Activated T-cell treated with anti-CD3 and anti-CD28 coated beads, Interleukin-2, amount 50 U/mL, for 4 hours (primary cell): Measurements from ENCODE around the gene RYR1. TPM values are rescaled to one million over a fixed set of nuclear protein-coding genes. Genes with fewer than 3 reads are reported as not detected.
"Not testable (repeated sequence)": the region's sequence is repeated elsewhere in the genome, so short reads cannot be mapped to it uniquely, and the experiment has no call there.

ENCODE experiments used
- ATAC-seq, 2 donors: fragments of 200-7000 bp; cut with Tn5 transposase; one replicate each; pipeline ENCODE4 v1.10.0; 2021
- DNase-seq: peaks from one replicate; pipeline ENCODE4 v3.0.0-alpha.2; 2020
- H3K27me3 Mint-ChIP-seq: one replicate; pipeline ENCODE4 v1.8.0; 2021; ENCODE audit warnings: low read depth, mixed read lengths
- H3K36me3 Mint-ChIP-seq: one replicate; pipeline ENCODE4 v1.8.0; 2022; ENCODE audit warnings: mixed read lengths; ENCODE audit not compliant: insufficient read depth
- H3K4me1 Mint-ChIP-seq: one replicate; pipeline ENCODE4 v1.8.0; 2021; ENCODE audit warnings: low read depth, mixed read lengths
- H3K4me3 Mint-ChIP-seq: one replicate; pipeline ENCODE4 v1.8.0; 2021; ENCODE audit warnings: mild to moderate bottlenecking, moderate library complexity, mixed read lengths
- H3K9me3 Mint-ChIP-seq: one replicate; pipeline ENCODE4 v1.8.0; 2021; ENCODE audit warnings: mixed read lengths
- total RNA-seq, 3 donors: library from RNA; stranded (reverse); gene quantifications; one replicate each; pipeline ENCODE4 v1.2.1, GENCODE V29; 2021

RYR1 gene
- total RNA-seq, 3 donors from 2014 or later, result 2.3 to 3.9 (median 3.2) TPM

DNA sequence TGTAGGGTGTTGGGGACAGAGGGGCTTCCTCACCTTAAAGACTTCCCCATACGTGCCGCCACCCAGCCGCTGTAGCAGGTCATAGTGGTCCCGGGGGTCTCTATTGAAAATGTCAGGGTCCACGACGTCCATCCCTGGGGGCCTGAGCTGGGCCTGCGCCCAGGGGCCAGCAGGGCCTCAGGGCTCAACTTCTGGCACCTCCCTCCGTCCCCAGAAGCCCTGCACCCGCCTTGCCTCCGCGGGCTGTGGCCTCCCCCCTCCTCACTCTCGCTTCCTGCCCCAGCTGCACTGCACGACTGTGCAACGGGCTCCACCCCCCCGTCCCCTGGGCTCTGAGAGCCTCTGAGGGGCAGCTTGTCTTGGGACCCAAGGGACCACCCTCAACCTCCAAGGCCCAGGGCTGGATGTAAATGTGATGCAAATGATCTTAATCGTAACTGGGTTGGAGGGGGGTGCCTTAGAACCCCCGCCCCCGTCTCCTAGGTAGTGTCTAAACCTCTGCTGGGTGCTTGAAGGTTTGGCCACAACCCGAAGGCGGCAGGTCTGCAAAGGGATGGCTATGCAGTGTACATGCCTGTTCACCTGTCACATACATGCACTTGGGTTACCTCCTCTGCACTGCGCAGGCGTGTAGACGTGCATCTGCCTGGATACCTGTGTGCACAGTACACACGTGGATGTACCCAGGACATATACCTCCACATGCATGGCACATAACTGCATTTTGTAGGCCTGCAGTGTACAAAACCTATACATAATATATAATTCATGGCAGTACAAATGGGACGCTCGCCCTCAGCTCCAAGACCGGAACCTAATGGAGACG is 184.5 kb downstream of the RYR1 start, which contains the start of gene MAP4K1:
MAP4K1 (minus strand) TSS at position 190 of the 826 bp plus-strand sequence; CDS start at position 132, 58 bp downstream.
- H3K27me3 Mint-ChIP-seq, result no peaks in the 10 kb centered on the region
- H3K4me3 Mint-ChIP-seq, result peak within 1 kb of the TSS; percentile 99
- no peaks in the 10 kb centered on the region for H3K9me3 Mint-ChIP-seq
- DNase-seq, result peak; percentile 51
- peak; percentile 60 to 67 for ATAC-seq
- peaks cover 47% of the 10 kb centered on the region for H3K4me1 Mint-ChIP-seq
- peaks cover 17% of the 10 kb centered on the region for H3K36me3 Mint-ChIP-seq

DNA sequence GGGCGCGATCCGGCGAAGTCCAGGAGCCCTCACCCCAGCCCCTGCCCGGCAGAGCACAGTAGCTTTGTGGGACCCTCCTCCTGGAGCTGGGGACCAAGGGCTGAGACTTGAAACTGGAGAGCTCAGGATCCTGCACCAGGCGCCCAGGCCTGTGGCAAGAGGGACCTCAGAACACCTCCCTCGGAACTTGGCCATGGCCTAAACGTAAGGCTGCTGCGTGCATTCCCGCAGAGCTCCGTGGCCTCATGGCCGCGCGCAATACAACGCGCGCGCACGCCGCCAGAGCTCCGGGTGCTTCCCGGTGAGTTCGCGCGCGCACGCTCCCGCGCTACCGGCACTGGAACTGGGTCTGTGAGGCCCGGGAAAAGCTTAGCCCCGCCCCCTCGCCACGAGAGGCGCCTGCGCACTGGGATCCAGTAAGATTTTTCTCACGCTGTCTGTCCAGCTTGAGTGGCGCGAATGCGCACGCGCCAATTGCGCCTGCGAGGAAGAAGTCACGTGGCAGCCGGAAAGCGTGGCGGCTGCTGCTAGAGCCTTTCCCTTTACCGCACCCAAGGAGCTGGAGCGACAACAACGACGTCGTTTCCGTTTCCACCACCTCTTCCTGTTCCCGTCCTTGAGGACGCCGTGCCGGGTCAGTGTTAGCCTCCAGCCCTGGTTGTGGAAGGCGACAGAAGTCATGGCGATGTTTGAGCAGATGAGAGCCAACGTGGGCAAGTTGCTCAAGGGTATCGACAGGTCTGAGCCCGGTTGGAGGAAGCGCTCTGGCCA is 185.3 kb downstream of the RYR1 start, which contains the start of gene EIF3K:
EIF3K (plus strand) TSS at position 599 of the 771 bp plus-strand sequence; CDS start at position 680, 81 bp downstream.
- peak within 1 kb of the TSS; percentile 99 for H3K4me3 Mint-ChIP-seq
- ATAC-seq (peak; percentile 75 to 76), DNase-seq (peak; percentile 96)
- no peaks in the 10 kb centered on the region for H3K27me3 Mint-ChIP-seq
- peaks cover 42% of the 10 kb centered on the region for H3K4me1 Mint-ChIP-seq
- no peaks in the 10 kb centered on the region for H3K9me3 Mint-ChIP-seq
- H3K36me3 Mint-ChIP-seq, result peaks cover 16% of the 10 kb centered on the region

DNA sequence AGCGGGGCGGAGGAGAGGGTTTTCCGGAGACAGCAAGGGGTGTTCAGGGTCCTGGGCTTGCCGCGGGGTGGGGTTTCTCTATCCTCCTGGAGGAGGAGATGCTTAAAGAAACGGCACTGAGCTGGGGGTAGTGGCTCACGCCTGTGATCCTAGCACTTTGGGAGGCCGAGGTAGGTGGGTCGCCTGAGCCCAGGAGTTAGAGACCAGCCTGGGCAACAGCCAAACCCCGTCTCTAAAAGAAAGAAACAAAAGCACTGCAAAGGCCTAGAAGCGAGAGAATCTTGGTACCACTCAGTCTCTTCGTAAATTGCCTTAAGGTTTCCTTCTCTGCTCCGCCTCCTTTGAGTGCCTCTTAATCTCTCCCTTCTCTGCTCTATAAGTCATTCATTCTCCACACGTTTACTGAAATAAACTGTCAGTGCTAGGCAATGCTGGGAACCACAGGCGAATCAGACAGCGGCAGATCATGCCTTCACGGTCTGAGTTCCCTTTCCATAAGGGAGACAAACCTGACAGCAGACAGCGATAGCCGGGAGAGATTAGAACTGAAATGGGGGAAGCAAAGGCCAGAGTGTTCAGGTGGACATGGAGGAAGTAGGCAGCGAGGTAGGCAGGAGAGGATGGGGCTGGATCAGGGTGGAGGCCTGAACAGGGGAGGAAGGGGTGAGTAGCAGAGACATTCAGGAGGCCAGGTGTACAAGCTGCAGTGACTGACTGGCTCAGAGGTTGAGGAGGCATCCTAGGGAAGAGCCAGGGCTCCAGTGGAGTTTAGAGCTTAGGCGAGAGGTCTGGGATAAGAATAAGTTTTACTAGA is 186.1 kb downstream of the RYR1 start:
- H3K4me3 Mint-ChIP-seq, result peak overlapping the region; percentile 99
- H3K9me3 Mint-ChIP-seq, result no peaks in the 10 kb centered on the region
- H3K27me3 Mint-ChIP-seq, result no peaks in the 10 kb centered on the region
- no peak for DNase-seq
- H3K4me1 Mint-ChIP-seq, result peaks cover 42% of the 10 kb centered on the region
- peak; percentile 1 to 9 for ATAC-seq
- peaks cover 19% of the 10 kb centered on the region for H3K36me3 Mint-ChIP-seq

DNA sequence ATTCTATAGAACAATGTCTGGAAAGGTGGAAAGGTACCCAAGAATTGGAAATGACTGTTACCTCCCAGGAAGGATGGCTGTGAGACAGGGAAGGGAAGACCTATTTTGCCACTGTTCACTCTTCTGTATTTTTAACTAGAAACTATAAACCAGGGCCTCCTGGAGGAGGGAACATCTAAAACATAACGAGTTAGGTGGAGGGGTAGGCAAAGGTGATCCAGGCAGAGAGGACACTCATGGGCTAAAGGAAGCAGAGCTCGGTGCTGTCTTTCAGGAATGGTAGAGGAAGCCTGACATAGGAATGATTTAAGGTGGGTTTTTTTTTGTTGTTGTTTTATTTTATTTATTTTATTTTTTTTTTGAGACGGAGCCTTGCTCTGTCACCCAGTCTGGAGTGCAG is 191.3 kb downstream of the RYR1 start:
- Mint-ChIP-seq H3K27me3 (no peaks in the 10 kb centered on the region), H3K4me3 (no peak overlapping the region), H3K36me3 (peaks cover 36% of the 10 kb centered on the region), H3K9me3 (no peaks in the 10 kb centered on the region), H3K4me1 (peaks cover 12% of the 10 kb centered on the region)
- ATAC-seq (no peak), DNase-seq (no peak)

DNA sequence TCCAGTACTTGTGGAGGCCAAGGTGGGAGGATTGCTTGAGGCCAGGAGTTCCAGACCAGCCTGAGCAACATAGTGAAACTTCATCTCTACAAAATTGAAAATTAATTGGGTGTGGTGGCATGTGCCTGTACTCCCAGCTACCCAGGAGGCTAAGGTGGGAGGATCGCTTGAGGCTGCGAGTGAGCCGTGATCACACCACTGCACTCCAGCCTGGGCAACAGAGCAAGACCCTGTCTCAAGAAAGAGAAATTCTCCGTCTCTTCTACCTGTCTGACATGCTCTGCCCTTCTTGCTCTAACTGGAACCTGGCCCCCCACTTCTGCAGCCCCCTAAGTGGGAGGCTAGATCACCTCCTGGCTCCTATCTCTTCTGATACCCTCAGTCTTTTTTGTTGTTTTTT is 192.9 kb downstream of the RYR1 start:
- H3K9me3 Mint-ChIP-seq, result no peaks in the 10 kb centered on the region
- peaks cover 4% of the 10 kb centered on the region for H3K4me1 Mint-ChIP-seq
- H3K27me3 Mint-ChIP-seq, result no peaks in the 10 kb centered on the region
- ATAC-seq (no peak), DNase-seq (no peak)
- no peak overlapping the region for H3K4me3 Mint-ChIP-seq
- peaks cover 39% of the 10 kb centered on the region for H3K36me3 Mint-ChIP-seq

DNA sequence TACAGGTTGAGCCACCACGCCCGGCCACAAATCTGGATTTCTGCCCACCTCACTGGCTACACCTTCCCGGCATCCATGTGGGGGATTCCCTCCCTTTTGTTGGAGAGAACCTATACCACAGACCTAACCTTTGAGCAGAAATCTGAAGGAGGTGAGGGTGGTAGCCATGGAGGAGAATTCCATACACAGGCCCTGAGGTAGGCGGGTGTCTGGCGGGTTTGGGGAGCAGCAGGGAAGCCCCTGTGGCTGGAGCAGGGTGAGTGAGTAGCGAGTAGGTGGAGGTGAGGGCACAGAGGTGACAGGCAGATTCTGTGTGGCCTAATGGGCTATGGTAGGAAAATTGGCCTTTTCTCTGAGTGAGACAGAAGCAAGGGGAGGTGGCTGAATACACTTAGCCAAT is 196.1 kb downstream of the RYR1 start:
- H3K4me3 Mint-ChIP-seq, result no peak overlapping the region
- H3K4me1 Mint-ChIP-seq, result peaks cover 2% of the 10 kb centered on the region
- no peak for ATAC-seq
- H3K27me3 Mint-ChIP-seq, result no peaks in the 10 kb centered on the region
- DNase-seq, result no peak
- H3K36me3 Mint-ChIP-seq, result peaks cover 34% of the 10 kb centered on the region
- no peaks in the 10 kb centered on the region for H3K9me3 Mint-ChIP-seq

DNA sequence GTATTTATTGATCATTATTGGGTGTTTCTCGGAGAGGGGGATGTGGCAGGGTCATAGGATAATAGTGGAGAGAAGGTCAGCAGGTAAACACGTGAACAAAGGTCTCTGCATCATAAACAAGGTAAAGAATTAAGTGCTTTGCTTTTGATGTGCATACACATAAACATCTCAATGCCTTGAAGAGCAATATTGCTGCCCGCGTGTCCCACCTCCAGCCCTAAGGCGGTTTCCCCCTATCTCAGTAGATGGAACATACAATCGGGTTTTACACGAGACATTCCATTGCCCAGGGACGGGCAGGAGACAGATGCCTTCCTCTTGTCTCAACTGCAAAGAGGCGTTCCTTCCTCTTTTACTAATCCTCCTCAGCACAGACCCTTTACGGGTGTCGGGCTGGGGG is 197.8 kb downstream of the RYR1 start:
- not testable (repeated sequence) for ATAC-seq, H3K27me3 Mint-ChIP-seq, DNase-seq, H3K4me3 Mint-ChIP-seq, H3K9me3 Mint-ChIP-seq
- peaks cover 35% of the 10 kb centered on the region for H3K36me3 Mint-ChIP-seq
- H3K4me1 Mint-ChIP-seq, result peaks cover 15% of the 10 kb centered on the region

DNA sequence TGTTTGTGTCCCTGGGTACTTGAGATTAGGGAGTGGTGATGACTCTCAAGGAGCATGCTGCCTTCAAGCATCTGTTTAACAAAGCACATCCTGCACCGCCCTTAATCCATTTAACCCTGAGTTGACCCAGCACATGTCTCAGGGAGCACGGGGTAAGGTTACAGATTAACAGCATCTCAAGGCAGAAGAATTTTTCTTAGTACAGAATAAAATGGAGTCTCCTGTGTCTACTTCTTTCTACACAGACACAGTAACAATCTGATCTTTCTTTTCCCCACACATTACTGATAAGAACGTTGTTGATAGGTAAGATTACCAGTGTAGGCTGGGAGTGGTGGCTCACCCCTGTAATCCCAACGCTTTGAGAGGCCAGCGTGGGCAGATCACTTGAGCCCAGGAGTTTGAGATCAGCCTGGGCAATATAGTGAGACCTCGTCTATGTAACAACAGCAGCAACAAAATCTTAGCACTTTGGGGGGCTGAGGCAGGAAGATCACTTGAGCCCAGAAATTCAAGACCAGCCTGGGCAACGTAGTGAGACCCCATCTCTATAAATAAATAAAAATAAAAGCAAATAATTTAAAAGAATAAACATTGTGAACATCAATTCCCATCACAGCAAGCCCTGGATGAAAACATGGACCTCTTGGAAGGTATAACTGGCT is 198.5 kb downstream of the RYR1 start:
- H3K27me3 Mint-ChIP-seq, H3K4me3 Mint-ChIP-seq, DNase-seq, ATAC-seq, H3K9me3 Mint-ChIP-seq: not testable (repeated sequence)
- Mint-ChIP-seq H3K4me1 (peaks cover 20% of the 10 kb centered on the region), H3K36me3 (peaks cover 33% of the 10 kb centered on the region)

DNA sequence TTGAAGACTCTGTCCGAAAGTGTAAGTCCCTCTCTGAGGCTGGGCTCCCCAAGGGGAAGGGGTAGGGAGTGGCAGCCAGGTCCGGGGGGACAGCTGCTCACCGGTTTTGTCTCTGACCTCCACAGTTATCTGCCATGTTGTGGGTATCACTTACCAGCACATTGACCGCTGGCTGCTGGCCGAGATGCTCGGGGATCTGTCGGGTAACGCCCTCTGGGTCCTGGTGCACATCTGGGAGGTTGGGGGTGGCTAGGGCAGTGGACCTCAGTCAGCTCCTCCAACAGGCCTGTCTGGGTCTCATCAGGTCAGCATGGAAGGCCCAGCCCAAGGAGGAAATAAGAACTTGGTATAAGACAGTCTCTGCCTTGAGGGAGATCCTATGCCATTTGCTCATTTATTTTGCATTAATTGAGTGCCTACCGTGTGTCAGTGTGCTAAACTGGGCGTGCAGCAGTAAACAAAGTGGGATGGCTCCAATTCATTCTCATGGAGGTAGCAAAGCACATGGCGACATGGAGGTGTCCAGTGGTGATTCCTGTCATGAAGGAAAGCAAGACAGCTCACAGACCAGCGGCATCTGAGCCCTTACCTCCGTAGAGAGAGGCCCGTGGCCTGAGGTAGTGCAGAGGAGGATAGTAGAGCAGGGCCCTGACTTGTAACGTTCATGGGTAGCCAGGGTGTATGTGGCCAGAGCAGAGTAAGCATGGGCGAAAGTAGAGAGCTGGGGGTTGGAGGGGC is 199.2 kb downstream of the RYR1 start:
- Mint-ChIP-seq H3K4me3 (no peak overlapping the region), H3K9me3 (no peaks in the 10 kb centered on the region), H3K27me3 (no peaks in the 10 kb centered on the region), H3K36me3 (peaks cover 31% of the 10 kb centered on the region), H3K4me1 (peaks cover 24% of the 10 kb centered on the region)
- DNase-seq (no peak), ATAC-seq (no peak)

DNA sequence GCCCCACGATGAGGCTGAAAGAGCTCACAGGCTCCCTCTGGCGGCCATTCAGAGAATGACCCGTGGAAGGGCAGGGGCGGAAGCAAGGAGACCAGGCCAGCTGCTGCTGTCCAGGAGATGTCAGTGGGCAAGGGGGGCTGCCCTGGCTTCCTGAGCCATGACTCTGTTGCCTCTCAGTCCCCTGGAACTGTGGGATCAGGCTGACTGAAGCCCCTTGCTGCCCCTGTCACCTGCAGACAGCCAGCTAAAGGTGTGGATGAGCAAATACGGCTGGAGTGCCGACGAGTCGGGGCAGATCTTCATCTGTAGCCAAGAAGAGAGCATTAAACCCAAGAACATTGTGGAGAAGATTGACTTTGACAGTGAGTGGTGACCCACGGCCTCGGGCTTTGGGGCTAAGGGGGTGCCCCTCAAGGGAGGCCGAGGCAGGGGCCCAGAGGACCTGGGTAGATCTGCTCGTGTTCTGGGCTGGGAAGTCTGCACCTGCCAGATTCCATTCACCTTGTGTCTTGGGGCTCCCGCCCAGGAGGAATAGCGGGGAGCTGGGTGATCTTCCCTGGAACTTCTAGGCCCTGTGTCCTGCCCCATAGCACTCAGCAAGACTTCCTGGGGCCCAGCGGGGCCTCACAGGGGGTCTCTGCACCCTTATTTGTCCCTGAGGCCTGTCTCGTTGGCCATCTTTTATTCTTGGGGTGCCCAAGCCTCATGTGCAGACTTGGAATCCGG is 201.4 kb downstream of the RYR1 start:
- peaks cover 24% of the 10 kb centered on the region for H3K36me3 Mint-ChIP-seq
- H3K4me1 Mint-ChIP-seq, result peaks cover 24% of the 10 kb centered on the region
- DNase-seq (peak; percentile 69), ATAC-seq (peak in 1 of 2 donors; percentile 29)
- H3K27me3 Mint-ChIP-seq, result no peaks in the 10 kb centered on the region
- H3K4me3 Mint-ChIP-seq, result no peak overlapping the region
- no peaks in the 10 kb centered on the region for H3K9me3 Mint-ChIP-seq

DNA sequence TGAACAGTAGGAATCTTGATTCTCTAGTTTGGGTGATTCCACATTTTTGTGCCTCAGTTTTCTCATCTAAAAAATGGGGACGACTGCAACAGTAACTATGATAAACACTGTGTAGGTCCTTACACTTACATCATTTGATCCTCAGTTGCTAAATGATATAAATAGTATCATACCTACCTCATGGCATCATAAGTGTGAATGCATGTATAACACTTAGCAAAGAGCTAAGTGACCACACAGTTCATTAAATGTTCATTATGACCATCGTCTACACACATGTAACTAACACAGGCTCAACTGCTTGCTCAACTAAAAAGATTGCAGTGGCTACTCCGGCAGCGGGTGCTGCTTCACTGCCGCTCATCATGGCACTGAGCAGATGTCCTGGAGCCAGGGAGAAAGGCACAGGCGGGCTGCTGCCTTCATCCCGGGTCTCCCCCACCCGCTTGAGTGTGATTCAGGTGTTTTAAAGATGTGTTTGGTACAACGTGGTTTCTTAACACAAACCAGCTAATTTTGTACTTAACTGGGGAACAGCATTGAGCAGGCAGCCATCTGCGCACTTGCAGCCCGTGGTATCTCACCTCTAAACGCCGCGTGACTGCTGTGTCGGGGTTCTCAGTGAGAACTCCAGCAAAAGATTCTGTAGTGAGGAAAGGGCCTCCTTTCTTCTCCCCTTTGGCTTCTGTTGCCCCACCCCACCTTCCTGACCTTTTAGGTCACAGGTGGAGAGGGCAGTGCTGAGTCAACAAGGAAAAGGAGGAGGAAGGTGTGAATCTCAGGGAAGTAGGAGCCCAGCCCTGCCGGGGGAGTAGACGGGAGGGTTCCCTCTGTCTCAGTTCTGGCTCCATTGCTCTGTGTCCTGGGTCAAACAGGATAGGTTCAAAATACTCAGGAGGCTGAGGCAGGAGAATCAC is 202.2 kb downstream of the RYR1 start:
- DNase-seq (no peak), ATAC-seq (no peak)
- Mint-ChIP-seq H3K4me1 (peaks cover 24% of the 10 kb centered on the region), H3K4me3 (no peak overlapping the region), H3K27me3 (no peaks in the 10 kb centered on the region), H3K36me3 (peaks cover 24% of the 10 kb centered on the region), H3K9me3 (no peaks in the 10 kb centered on the region)
